Measurements from ENCODE around the gene ZNF747.

DNA sequence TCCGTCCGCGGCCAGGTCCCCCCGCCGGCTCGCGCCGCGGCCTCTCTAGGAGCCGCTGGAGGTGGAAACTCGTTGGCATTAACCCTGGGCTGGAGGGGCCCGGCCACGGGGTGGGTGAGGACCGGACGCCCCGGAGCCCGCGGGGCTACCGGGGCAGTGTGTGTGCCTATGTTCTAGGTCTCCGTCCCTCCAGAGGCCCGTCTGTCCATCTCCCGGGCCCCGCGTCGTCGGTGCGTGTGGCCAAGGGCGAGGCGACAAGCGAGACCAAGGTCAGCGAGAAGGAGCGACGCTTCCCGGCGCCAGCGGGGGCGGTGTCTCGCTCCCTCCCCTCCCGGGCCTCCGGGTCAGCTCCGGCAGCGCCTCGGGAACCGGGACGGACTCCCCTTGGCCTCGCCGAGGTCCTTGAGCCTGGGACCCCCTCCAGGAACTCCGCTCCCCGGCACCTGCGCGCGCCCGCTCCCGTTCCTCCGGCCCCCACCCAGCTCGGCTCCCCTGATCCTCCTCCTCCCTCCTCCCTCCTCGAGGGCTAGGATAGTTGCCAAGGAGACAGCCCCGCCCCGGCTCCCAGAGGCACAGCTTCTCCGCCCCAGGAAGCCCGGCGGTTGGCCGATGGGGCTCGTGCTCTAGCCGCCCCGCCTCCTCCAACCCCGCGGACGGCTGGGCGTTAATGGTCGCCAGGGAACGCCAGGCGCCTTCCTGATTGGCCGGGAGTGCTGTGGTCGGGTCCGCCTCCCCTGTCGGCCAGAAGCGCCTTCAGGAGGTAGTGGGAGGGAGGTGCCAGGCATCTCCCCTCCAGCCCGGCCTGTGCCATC is 7.6 kb downstream of the ZNF747 start:
- TF ChIP-seq, protein P1, sequence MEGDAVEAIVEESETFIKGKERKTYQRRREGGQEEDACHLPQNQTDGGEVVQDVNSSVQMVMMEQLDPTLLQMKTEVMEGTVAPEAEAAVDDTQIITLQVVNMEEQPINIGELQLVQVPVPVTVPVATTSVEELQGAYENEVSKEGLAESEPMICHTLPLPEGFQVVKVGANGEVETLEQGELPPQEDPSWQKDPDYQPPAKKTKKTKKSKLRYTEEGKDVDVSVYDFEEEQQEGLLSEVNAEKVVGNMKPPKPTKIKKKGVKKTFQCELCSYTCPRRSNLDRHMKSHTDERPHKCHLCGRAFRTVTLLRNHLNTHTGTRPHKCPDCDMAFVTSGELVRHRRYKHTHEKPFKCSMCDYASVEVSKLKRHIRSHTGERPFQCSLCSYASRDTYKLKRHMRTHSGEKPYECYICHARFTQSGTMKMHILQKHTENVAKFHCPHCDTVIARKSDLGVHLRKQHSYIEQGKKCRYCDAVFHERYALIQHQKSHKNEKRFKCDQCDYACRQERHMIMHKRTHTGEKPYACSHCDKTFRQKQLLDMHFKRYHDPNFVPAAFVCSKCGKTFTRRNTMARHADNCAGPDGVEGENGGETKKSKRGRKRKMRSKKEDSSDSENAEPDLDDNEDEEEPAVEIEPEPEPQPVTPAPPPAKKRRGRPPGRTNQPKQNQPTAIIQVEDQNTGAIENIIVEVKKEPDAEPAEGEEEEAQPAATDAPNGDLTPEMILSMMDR (conservative IDR thresholded peaks at IDR 0.05), result peak; percentile 50; the same call in 1 of the 2 replicates
- TF ChIP-seq EZH2 (IDR thresholded peaks at IDR 0.05; ENCODE audit: low read depth), result no peak

Data from PC-9 (cell line).